Thoracic aorta endothelial cell (primary cell): ENCODE results near the gene GPR156. TPM values are rescaled to one million over a fixed set of nuclear protein-coding genes. Genes with fewer than 3 reads are reported as not detected.

Experiments used
- small RNA-seq: library from RNA; depleted of rRNA; stranded (forward); fragments of <200 nt; gene quantifications from one replicate; pipeline ENCODE3, GENCODE V24; 2012
- total RNA-seq: library from RNA; depleted of rRNA; stranded (reverse); fragments of >200 nt; gene quantifications from 2 replicates; pipeline ENCODE4 v1.2.3, GENCODE V29; 2012

The GPR156 gene
- total RNA-seq, result 0.27 and 0.36 TPM in 2 replicates

GRCh38 chr3:120284747-120285507, at the start of gene GPR156:
Gene GPR156, minus strand, starts transcription at chr3:120285222. Its CDS starts 41,124 bp downstream, at chr3:120244098.

Small RNAs within 50 kb of the gene (small RNA-seq; reads per million reads assigned to genes)
- gene RF00019 (not detected), gene RN7SL397P (not detected)

Other genes starting within 250 kb of the GPR156 start
- 89.2 and 101 TPM in 2 replicates for gene GSK3B, start 190.8 kb downstream of the GPR156 start, total RNA-seq
- gene LRRC58, start 64.1 kb upstream of the GPR156 start, total RNA-seq, result 41.9 and 51.4 TPM in 2 replicates
- 505 and 672 TPM in 2 replicates for gene FSTL1, start 165.8 kb upstream of the GPR156 start, total RNA-seq